ENCODE results near the gene RAB31. TPM values are rescaled to one million over a fixed set of nuclear protein-coding genes. Genes with fewer than 3 reads are reported as not detected.

The RAB31 gene
- total and polyA plus RNA-seq, 2 of the 13 experiments (the other 11 are each of a cell fraction or from before 2014, with no cell fraction given) = 1.1 to 1.7 TPM

- TF ChIP-seq FOXK1 (CRISPR knock-in tag; IDR thresholded peaks at IDR 0.05; ENCODE audit: borderline replicate concordance, low read depth) = 0 out of 2 replicates have a peak, but pooled peaks have one; percentile 23
These were observed 35.3 kb downstream of the RAB31 start (continued) for GRCh38 chr18:9743200-9744016.

DNA sequence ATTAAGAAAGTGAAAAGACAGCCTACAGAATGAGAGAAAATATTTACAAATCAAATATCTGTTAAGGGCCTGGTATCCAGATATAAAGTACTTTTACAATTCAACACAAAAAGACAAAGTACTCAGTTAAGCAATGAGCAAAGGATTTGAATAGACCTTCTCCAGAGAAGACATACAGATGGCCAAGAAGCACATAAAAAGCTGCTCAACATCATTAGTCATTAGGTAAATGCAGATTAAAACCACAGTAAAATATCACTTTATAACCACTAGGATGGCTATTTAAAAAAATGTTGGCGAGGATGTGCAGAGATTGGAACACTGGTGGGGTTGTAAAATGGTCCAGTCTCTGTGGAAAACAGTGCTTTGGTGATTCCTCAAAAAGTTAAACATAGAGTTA, 38.9 kb downstream of the RAB31 start:
- ChIA-PET CTCF (ENCODE audit: low intra/inter-chr PET ratio, low total read pairs) (no interaction called here), POLR2A (no interaction called here)
- Histone ChIP-seq H3K27me3 (ENCODE audit: control insufficient read depth in 1 of 2, insufficient read depth in 2 of 2, low read length in 2 of 2) (0 out of 5 replicates have a peak, but pooled peaks cover 0 to 3% of the 10 kb centered on the region in 2 experiments), H3K27ac (ENCODE audit: extremely low read length, insufficient read depth, low read length) (no peak overlapping the region), H3K9ac (ENCODE audit: insufficient read depth, low read depth, low read length) (no peak overlapping the region), H3K4me3 (replicated peaks in 1 of 3; ENCODE audit: insufficient read depth in 1 of 3, low read depth in 2 of 3, low read length in 3 of 3) (no peak overlapping the region), H3K9me3 (ENCODE audit: low read length) (no peaks in the 10 kb centered on the region), H3K4me2 (ENCODE audit: low read depth, low read length) (no peak overlapping the region), H2AFZ (ENCODE audit: low read length) (no peak overlapping the region), H3K4me1 (ENCODE audit: insufficient read depth, low read length) (peaks cover 20% of the 10 kb centered on the region), H3K79me2 (ENCODE audit: insufficient read depth, low read length) (no peaks in the 10 kb centered on the region), H4K20me1 (ENCODE audit: insufficient read depth, low read length) (no peaks in the 10 kb centered on the region), H3K36me3 (replicated peaks in 1 of 2; ENCODE audit: control insufficient read depth in 1 of 2, insufficient read depth in 2 of 2, low read length in 2 of 2) (no peaks in the 10 kb centered on the region)
- DNase-seq (ENCODE audit: low spot score) (no peak), ATAC-seq (no peak), FAIRE-seq (no peak)
- WGBS (ENCODE audit: low lambda C conversion rate) = 15% methylated on average over 1 of the region's 1 CpG
- in situ Hi-C loops (cut with HindIII; ENCODE audit: extremely low pct_ligation_motif_present, low pct_unique_long_range_greater_than_20kb) (no loop called here), intact Hi-C loops (cut with micrococcal nuclease; ENCODE audit: unreplicated experiment) (no loop called here)
- no TSS peak for BruUV-seq (replicated peaks)
- TF ChIP-seq SP2 (CRISPR knock-in tag; IDR thresholded peaks at IDR 0.05) (no peak), MAFF (IDR thresholded peaks at IDR 0.05; ENCODE audit: low read depth, low read length) (no peak), ZNF770 (CRISPR knock-in tag; IDR thresholded peaks at IDR 0.05) (no peak), ZNF318 (CRISPR knock-in tag; IDR thresholded peaks at IDR 0.05) (no peak), MAZ (IDR thresholded peaks at IDR 0.05; ENCODE audit: borderline replicate concordance, low read depth, low read length) (no peak), MAZ (CRISPR knock-in tag; IDR thresholded peaks at IDR 0.05; ENCODE audit: low read depth) (no peak), DPF2 (CRISPR knock-in tag; IDR thresholded peaks at IDR 0.05; ENCODE audit: borderline replicate concordance, low read depth) (no peak), ZNF552 (CRISPR knock-in tag; IDR thresholded peaks at IDR 0.05; ENCODE audit: borderline replicate concordance) (no peak)
- TF ChIP-seq, protein P1, sequence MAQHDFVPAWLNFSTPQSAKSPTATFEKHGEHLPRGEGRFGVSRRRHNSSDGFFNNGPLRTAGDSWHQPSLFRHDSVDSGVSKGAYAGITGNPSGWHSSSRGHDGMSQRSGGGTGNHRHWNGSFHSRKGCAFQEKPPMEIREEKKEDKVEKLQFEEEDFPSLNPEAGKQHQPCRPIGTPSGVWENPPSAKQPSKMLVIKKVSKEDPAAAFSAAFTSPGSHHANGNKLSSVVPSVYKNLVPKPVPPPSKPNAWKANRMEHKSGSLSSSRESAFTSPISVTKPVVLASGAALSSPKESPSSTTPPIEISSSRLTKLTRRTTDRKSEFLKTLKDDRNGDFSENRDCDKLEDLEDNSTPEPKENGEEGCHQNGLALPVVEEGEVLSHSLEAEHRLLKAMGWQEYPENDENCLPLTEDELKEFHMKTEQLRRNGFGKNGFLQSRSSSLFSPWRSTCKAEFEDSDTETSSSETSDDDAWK (CRISPR knock-in tag; IDR thresholded peaks at IDR 0.05) = no peak
